Measurements from ENCODE around the gene B4GALT6. TPM values are rescaled to one million over a fixed set of nuclear protein-coding genes. Genes with fewer than 3 reads are reported as not detected.
A peak's percentile ranks its signal among the peaks of the same experiment; 100 is the strongest.

B4GALT6 gene
- total RNA-seq, 1 donor from 2014 or later, result 1.8 TPM

DNA sequence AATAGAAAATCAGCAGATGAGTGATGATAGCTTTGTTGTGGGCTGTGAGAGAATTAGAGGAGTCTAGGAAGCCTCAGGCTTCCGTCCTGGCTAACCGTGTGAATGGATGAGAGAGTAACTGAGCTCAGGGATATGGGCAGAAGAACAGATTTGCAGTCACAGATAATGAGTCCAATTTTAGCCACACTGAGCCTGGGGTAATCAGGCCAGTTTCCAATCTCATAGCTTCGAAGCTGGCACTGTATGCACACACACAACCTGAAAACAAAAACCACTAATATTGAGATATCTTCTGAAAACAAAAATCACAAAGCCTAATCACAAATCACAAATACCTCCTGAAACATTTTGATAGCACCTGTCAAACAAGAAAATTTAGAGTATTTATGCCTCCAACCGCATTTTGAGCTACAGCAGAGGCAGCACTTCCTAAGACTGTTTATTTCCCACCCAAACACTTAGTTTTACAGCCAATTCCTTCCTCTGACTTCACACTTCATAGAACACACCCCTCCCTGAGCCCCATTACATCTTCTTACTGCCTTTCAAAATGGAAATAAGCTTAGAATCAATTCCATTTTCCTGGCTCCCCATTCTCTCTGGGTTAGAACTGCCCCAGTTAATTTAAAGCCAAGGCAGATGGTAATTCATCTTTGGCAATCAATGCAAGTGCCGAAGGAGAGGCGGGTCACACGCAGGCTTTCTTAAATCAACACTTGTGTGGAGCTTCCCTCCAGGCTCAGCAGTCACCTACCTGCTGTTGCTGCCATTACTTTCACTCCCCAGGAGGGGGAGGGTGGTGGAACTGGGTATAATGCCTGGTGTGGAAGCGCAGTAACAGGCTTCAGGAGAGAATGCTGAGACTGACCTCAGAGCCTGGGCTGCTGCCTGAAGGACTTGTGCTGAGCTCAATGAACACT lies 73.8 kb downstream of the B4GALT6 start:
- H3K27me3 Mint-ChIP-seq (ENCODE audit: insufficient read depth), result peaks cover 3% of the 10 kb centered on the region
- DNase-seq (ENCODE audit: low spot score), result no peak
- no peak overlapping the region for H3K27ac Mint-ChIP-seq
- no peaks in the 10 kb centered on the region for H3K9me3 Mint-ChIP-seq
- no peak overlapping the region for H3K4me3 Mint-ChIP-seq
- H3K36me3 Mint-ChIP-seq (ENCODE audit: low read depth), result no peaks in the 10 kb centered on the region
- intact Hi-C loops (cut with micrococcal nuclease), result loop anchor here (1.0 kb wide), 1 partner anchor 112 kb away; no protein-coding TSS in a partner anchor
- H3K4me1 Mint-ChIP-seq (ENCODE audit: low read depth), result no peaks in the 10 kb centered on the region

- H3K27me3 Mint-ChIP-seq (ENCODE audit: insufficient read depth), result peaks cover 3% of the 10 kb centered on the region
- no peak overlapping the region for H3K4me3 Mint-ChIP-seq
- H3K36me3 Mint-ChIP-seq (ENCODE audit: low read depth), result no peaks in the 10 kb centered on the region
- H3K4me1 Mint-ChIP-seq (ENCODE audit: low read depth), result no peaks in the 10 kb centered on the region
- intact Hi-C loops (cut with micrococcal nuclease), result loop anchor here (1.0 kb wide), 1 partner anchor 112 kb away; no protein-coding TSS in a partner anchor
- H3K9me3 Mint-ChIP-seq, result no peaks in the 10 kb centered on the region
- no peak for DNase-seq (ENCODE audit: low spot score)
- no peak overlapping the region for H3K27ac Mint-ChIP-seq
Observed at GRCh38 chr18:31609886-31610285, 74.5 kb downstream of the B4GALT6 start.

GRCh38 chr18:31607384-31607783 lies 77.0 kb downstream of the B4GALT6 start:
- intact Hi-C loops (cut with micrococcal nuclease), result no loop called here
- Mint-ChIP-seq H3K27me3 (ENCODE audit: insufficient read depth) (peaks cover 3% of the 10 kb centered on the region), H3K27ac (no peak overlapping the region), H3K4me1 (ENCODE audit: low read depth) (no peaks in the 10 kb centered on the region), H3K36me3 (ENCODE audit: low read depth) (no peaks in the 10 kb centered on the region), H3K9me3 (no peaks in the 10 kb centered on the region), H3K4me3 (no peak overlapping the region)
- no peak for DNase-seq (ENCODE audit: low spot score)

DNA sequence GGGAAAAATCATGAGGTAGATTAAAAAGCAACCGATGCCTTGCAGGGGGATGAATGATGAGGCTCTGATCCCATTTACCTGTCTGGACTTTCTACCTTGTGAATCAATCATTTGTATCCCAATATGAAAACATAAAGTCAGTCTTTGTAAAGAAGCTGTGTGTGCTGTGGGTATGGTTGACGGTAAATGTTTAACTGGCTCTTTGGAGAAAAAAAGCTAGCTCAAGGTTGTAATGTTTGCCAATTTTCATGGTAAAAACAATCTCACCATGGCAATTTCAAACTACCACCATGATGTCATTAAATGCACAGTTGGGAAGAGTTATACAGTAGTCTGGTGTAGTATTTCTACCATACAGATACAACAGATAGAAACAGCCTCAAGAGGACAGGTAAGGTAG lies 78.1 kb downstream of the B4GALT6 start:
- no peaks in the 10 kb centered on the region for H3K36me3 Mint-ChIP-seq (ENCODE audit: low read depth)
- no peaks in the 10 kb centered on the region for H3K9me3 Mint-ChIP-seq
- H3K4me3 Mint-ChIP-seq, result no peak overlapping the region
- H3K27ac Mint-ChIP-seq, result no peak overlapping the region
- intact Hi-C loops (cut with micrococcal nuclease), result no loop called here
- DNase-seq (ENCODE audit: low spot score), result no peak
- H3K27me3 Mint-ChIP-seq (ENCODE audit: insufficient read depth), result peaks cover 3% of the 10 kb centered on the region
- H3K4me1 Mint-ChIP-seq (ENCODE audit: low read depth), result no peaks in the 10 kb centered on the region

GRCh38 chr18:31603315-31603714 lies 81.1 kb downstream of the B4GALT6 start:
- no peaks in the 10 kb centered on the region for H3K9me3 Mint-ChIP-seq
- H3K27ac Mint-ChIP-seq, result no peak overlapping the region
- peaks cover 3% of the 10 kb centered on the region for H3K27me3 Mint-ChIP-seq (ENCODE audit: insufficient read depth)
- no peaks in the 10 kb centered on the region for H3K36me3 Mint-ChIP-seq (ENCODE audit: low read depth)
- H3K4me1 Mint-ChIP-seq (ENCODE audit: low read depth), result no peaks in the 10 kb centered on the region
- no peak for DNase-seq (ENCODE audit: low spot score)
- intact Hi-C loops (cut with micrococcal nuclease), result no loop called here
- H3K4me3 Mint-ChIP-seq, result no peak overlapping the region

DNA sequence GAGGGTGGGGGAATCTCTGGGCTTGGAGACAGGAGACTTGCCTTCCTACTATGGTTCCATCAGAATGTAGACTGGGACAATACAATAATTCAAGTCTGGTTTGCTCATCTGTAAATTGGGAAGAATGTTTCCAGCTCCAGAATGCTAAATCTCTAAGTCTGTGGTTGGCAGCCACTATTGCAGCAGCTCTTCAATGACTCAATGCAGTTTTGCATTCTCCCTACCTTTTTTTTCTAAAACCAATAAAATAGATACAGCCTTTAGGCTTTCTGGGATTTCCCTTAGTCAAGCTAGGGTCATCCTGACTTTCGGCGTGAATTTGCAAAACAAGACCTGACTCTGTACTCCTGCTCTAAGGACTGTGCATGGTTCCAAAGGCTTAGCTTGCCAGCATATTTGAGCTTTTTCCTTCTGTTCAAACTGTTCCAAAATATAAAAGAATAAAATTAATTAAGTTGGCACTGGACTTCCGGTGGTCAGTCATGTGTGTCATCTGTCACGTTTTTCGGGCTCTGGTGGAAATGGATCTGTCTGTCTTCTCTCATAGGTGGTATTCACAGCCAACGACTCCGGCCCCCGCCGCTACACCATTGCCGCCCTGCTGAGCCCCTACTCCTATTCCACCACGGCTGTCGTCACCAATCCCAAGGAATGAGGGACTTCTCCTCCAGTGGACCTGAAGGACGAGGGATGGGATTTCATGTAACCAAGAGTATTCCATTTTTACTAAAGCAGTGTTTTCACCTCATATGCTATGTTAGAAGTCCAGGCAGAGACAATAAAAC lies 86.2 kb downstream of the B4GALT6 start:
- Mint-ChIP-seq H3K4me3 (no peak overlapping the region), H3K9me3 (no peaks in the 10 kb centered on the region), H3K27me3 (ENCODE audit: insufficient read depth) (peaks cover 2% of the 10 kb centered on the region), H3K27ac (no peak overlapping the region), H3K36me3 (ENCODE audit: low read depth) (no peaks in the 10 kb centered on the region), H3K4me1 (ENCODE audit: low read depth) (no peaks in the 10 kb centered on the region)
- no peak for DNase-seq (ENCODE audit: low spot score)
- intact Hi-C loops (cut with micrococcal nuclease), result no loop called here

DNA sequence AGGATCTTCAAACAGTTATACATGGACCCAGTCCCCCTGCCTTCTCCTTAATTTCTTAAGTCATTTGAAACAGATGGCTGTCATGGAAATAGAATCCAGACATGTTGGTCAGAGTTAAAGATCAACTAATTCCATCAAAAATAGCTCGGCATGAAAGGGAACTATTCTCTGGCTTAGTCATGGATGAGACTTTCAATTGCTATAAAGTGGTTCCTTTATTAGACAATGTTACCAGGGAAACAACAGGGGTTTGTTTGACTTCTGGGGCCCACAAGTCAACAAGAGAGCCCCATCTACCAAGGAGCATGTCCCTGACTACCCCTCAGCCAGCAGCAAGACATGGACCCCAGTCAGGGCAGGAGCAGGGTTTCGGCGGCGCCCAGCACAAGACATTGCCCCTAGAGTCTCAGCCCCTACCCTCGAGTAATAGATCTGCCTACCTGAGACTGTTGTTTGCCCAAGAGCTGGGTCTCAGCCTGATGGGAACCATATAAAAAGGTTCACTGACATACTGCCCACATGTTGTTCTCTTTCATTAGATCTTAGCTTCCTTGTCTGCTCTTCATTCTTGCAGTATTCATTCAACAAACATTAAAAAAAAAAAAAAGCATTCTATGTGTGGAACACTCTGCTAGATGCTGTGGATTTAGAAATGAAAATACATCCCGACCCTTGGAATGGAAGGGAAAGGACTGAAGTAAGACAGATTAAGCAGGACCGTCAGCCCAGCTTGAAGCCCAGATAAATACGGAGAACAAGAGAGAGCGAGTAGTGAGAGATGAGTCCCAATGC lies 88.1 kb downstream of the B4GALT6 start:
- Mint-ChIP-seq H3K27me3 (ENCODE audit: insufficient read depth) (peaks cover 2% of the 10 kb centered on the region), H3K36me3 (ENCODE audit: low read depth) (no peaks in the 10 kb centered on the region), H3K27ac (peak overlapping the region; percentile 1), H3K9me3 (no peaks in the 10 kb centered on the region), H3K4me1 (ENCODE audit: low read depth) (no peaks in the 10 kb centered on the region), H3K4me3 (no peak overlapping the region)
- intact Hi-C loops (cut with micrococcal nuclease), result no loop called here
- DNase-seq (ENCODE audit: low spot score), result no peak

DNA sequence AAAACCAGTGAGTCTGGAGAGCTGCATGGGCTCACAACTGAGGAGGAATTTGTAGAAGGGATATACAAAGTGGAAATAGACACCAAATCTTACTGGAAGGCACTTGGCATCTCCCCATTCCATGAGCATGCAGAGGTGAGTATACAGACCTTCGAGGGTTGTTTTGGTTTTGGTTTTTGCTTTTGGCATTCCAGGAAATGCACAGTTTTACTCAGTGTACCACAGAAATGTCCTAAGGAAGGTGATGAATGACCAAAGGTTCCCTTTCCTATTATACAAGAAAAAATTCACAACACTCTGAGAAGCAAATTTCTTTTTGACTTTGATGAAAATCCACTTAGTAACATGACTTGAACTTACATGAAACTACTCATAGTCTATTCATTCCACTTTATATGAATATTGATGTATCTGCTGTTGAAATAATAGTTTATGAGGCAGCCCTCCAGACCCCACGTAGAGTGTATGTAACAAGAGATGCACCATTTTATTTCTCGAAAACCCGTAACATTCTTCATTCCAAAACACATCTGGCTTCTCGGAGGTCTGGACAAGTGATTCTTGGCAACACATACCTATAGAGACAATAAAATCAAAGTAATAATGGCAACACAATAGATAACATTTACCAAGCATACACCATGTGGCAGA lies 89.1 kb downstream of the B4GALT6 start:
- no peak overlapping the region for H3K27ac Mint-ChIP-seq
- no peak overlapping the region for H3K4me3 Mint-ChIP-seq
- H3K36me3 Mint-ChIP-seq (ENCODE audit: low read depth), result no peaks in the 10 kb centered on the region
- intact Hi-C loops (cut with micrococcal nuclease), result no loop called here
- DNase-seq (ENCODE audit: low spot score), result no peak
- peaks cover 2% of the 10 kb centered on the region for H3K27me3 Mint-ChIP-seq (ENCODE audit: insufficient read depth)
- H3K9me3 Mint-ChIP-seq, result no peaks in the 10 kb centered on the region
- no peaks in the 10 kb centered on the region for H3K4me1 Mint-ChIP-seq (ENCODE audit: low read depth)

DNA sequence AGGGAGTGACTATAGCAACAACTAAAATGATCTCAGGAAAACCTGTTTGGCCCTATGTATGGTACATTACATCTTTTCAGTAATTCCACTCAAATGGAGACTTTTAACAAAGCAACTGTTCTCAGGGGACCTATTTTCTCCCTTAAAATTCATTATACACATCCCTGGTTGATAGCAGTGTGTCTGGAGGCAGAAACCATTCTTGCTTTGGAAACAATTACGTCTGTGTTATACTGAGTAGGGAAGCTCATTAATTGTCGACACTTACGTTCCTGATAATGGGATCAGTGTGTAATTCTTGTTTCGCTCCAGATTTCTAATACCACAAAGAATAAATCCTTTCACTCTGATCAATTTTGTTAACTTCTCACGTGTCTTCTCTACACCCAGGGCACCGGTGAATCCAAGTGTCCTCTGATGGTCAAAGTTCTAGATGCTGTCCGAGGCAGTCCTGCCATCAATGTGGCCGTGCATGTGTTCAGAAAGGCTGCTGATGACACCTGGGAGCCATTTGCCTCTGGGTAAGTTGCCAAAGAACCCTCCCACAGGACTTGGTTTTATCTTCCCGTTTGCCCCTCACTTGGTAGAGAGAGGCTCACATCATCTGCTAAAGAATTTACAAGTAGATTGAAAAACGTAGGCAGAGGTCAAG lies 91.7 kb downstream of the B4GALT6 start:
- Mint-ChIP-seq H3K27ac (no peak overlapping the region), H3K27me3 (ENCODE audit: insufficient read depth) (peaks cover 2% of the 10 kb centered on the region), H3K4me1 (ENCODE audit: low read depth) (no peaks in the 10 kb centered on the region), H3K4me3 (no peak overlapping the region), H3K9me3 (no peaks in the 10 kb centered on the region), H3K36me3 (ENCODE audit: low read depth) (no peaks in the 10 kb centered on the region)
- intact Hi-C loops (cut with micrococcal nuclease), result no loop called here
- DNase-seq (ENCODE audit: low spot score), result no peak

- intact Hi-C loops (cut with micrococcal nuclease), result no loop called here
- H3K4me1 Mint-ChIP-seq (ENCODE audit: low read depth), result no peaks in the 10 kb centered on the region
- no peak within 1 kb of the TSS for H3K27ac Mint-ChIP-seq
- no peaks in the 10 kb centered on the region for H3K36me3 Mint-ChIP-seq (ENCODE audit: low read depth)
- no peak within 1 kb of the TSS for H3K4me3 Mint-ChIP-seq
- peaks cover 2% of the 10 kb centered on the region for H3K27me3 Mint-ChIP-seq (ENCODE audit: insufficient read depth)
- no peaks in the 10 kb centered on the region for H3K9me3 Mint-ChIP-seq
- no peak for DNase-seq (ENCODE audit: low spot score)
Observed at GRCh38 chr18:31591628-31592027, 92.8 kb downstream of the B4GALT6 start, which contains the start of gene TTR. TSS of gene TTR (plus strand) at chr18:31591877. CDS start at chr18:31591903, 26 bp downstream.

GRCh38 chr18:31591113-31591512 lies 93.3 kb downstream of the B4GALT6 start:
- Mint-ChIP-seq H3K36me3 (ENCODE audit: low read depth) (no peaks in the 10 kb centered on the region), H3K27ac (no peak overlapping the region), H3K27me3 (ENCODE audit: insufficient read depth) (peaks cover 2% of the 10 kb centered on the region), H3K9me3 (no peaks in the 10 kb centered on the region), H3K4me3 (no peak overlapping the region), H3K4me1 (ENCODE audit: low read depth) (no peaks in the 10 kb centered on the region)
- intact Hi-C loops (cut with micrococcal nuclease), result no loop called here
- DNase-seq (ENCODE audit: low spot score), result no peak

DNA sequence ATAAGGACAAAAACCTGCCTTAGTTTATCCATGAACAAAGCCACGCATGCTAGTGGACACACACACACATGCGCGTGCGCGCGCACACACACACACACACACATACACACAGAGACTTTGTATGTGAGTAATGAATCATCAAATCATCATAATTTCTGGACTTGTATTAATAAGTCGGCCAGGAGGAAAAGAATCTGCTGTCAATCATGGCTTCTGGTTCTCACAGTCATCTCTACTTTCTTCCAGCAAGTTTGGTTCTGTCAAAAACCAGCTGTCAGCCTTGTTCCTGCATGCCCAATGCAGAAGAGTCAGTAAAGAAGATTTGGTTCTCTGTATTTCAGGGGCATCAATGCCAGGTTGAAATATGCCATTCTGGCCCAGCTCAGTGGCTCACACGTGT lies 93.8 kb downstream of the B4GALT6 start:
- Mint-ChIP-seq H3K27me3 (ENCODE audit: insufficient read depth) (peaks cover 2% of the 10 kb centered on the region), H3K9me3 (no peaks in the 10 kb centered on the region), H3K36me3 (ENCODE audit: low read depth) (no peaks in the 10 kb centered on the region), H3K4me1 (ENCODE audit: low read depth) (no peaks in the 10 kb centered on the region), H3K4me3 (no peak overlapping the region), H3K27ac (no peak overlapping the region)
- no peak for DNase-seq (ENCODE audit: low spot score)
- intact Hi-C loops (cut with micrococcal nuclease), result no loop called here
